ENCODE measurements around the gene LDB3.

LDB3 gene

DNA sequence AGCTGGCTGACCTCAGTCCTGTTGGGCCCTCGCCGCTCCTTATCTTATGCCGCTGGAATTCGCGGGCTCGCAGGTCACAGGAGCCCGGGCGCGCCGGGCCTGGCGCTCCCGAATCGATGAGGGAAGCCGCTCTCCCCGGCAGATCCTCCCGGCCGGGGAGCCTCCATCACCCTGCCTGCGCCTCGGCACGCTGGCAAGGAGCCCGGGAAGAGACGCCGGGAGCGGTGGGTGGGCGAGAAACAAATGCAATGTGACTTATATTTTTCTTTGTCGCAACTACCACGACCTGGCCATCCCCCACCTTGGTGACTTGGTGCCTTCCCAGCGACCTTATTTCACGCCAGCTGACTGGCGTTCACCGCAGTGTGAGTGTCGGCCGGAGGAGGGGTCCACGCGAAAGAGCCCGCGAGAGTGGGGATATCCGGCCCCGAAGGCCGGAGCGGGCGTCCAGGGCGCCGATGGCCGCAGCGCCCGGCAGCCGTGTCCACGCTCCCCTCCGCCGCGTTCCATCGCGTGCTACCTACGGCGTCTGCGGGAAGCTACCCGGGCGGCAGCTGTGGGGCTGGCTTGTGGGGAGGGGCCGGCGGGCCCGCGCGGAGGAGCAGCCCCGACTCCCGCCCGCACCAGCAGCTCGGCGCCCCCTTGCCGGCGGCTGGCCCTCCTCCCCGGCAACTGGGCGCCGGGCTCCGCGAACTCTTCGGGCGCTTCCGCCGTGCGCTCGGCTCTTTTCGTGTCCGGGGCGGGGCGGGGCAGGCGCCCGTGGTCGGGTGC, 87.6 kb downstream of the LDB3 start (continued):
- TF ChIP-seq, protein P1, sequence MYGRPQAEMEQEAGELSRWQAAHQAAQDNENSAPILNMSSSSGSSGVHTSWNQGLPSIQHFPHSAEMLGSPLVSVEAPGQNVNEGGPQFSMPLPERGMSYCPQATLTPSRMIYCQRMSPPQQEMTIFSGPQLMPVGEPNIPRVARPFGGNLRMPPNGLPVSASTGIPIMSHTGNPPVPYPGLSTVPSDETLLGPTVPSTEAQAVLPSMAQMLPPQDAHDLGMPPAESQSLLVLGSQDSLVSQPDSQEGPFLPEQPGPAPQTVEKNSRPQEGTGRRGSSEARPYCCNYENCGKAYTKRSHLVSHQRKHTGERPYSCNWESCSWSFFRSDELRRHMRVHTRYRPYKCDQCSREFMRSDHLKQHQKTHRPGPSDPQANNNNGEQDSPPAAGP (tag by site-specific recombination; IDR thresholded peaks at IDR 0.05): peak; percentile 62; the same call in 1 of the 2 replicates
- TF ChIP-seq ZNF416 (tag by site-specific recombination; IDR thresholded peaks at IDR 0.05): no peak
- no peak for TF ChIP-seq ZNF530 (tag by site-specific recombination; IDR thresholded peaks at IDR 0.05; ENCODE audit: low read depth)
- peak; percentile 20; the same call in 1 of the 2 replicates for TF ChIP-seq ZNF777 (tag by site-specific recombination; IDR thresholded peaks at IDR 0.05; ENCODE audit: borderline replicate concordance)
- 0 out of 2 replicates have a peak, but pooled peaks have one; percentile 19 for TF ChIP-seq ZNF16 (tag by site-specific recombination; IDR thresholded peaks at IDR 0.05; ENCODE audit: low read depth)
- TF ChIP-seq YY2 (tag by site-specific recombination; IDR thresholded peaks at IDR 0.05): peak; percentile 61; the same call in 1 of the 2 replicates
- TF ChIP-seq, protein P2, sequence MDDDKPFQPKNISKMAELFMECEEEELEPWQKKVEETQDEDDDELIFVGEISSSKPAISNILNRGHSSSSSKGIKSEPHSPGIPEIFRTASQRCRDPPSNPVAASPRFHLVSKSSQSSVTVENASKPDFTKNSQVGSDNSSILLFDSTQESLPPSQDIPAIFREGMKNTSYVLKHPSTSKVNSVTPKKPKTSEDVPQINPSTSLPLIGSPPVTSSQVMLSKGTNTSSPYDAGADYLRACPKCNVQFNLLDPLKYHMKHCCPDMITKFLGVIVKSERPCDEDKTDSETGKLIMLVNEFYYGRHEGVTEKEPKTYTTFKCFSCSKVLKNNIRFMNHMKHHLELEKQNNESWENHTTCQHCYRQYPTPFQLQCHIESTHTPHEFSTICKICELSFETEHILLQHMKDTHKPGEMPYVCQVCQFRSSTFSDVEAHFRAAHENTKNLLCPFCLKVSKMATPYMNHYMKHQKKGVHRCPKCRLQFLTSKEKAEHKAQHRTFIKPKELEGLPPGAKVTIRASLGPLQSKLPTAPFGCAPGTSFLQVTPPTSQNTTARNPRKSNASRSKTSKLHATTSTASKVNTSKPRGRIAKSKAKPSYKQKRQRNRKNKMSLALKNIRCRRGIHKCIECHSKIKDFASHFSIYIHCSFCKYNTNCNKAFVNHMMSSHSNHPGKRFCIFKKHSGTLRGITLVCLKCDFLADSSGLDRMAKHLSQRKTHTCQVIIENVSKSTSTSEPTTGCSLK (tag by site-specific recombination; IDR thresholded peaks at IDR 0.05): no peak
- TF ChIP-seq, protein P3, sequence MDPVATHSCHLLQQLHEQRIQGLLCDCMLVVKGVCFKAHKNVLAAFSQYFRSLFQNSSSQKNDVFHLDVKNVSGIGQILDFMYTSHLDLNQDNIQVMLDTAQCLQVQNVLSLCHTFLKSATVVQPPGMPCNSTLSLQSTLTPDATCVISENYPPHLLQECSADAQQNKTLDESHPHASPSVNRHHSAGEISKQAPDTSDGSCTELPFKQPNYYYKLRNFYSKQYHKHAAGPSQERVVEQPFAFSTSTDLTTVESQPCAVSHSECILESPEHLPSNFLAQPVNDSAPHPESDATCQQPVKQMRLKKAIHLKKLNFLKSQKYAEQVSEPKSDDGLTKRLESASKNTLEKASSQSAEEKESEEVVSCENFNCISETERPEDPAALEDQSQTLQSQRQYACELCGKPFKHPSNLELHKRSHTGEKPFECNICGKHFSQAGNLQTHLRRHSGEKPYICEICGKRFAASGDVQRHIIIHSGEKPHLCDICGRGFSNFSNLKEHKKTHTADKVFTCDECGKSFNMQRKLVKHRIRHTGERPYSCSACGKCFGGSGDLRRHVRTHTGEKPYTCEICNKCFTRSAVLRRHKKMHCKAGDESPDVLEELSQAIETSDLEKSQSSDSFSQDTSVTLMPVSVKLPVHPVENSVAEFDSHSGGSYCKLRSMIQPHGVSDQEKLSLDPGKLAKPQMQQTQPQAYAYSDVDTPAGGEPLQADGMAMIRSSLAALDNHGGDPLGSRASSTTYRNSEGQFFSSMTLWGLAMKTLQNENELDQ (tag by site-specific recombination; IDR thresholded peaks at IDR 0.05; ENCODE audit: low read depth): no peak
- peak; percentile 29; the same call in 1 of the 2 replicates for TF ChIP-seq GLIS1 (tag by site-specific recombination; IDR thresholded peaks at IDR 0.05)
- TF ChIP-seq, protein P4, sequence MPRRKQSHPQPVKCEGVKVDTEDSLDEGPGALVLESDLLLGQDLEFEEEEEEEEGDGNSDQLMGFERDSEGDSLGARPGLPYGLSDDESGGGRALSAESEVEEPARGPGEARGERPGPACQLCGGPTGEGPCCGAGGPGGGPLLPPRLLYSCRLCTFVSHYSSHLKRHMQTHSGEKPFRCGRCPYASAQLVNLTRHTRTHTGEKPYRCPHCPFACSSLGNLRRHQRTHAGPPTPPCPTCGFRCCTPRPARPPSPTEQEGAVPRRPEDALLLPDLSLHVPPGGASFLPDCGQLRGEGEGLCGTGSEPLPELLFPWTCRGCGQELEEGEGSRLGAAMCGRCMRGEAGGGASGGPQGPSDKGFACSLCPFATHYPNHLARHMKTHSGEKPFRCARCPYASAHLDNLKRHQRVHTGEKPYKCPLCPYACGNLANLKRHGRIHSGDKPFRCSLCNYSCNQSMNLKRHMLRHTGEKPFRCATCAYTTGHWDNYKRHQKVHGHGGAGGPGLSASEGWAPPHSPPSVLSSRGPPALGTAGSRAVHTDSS (tag by site-specific recombination; IDR thresholded peaks at IDR 0.05): no peak
- TF ChIP-seq, protein P5, sequence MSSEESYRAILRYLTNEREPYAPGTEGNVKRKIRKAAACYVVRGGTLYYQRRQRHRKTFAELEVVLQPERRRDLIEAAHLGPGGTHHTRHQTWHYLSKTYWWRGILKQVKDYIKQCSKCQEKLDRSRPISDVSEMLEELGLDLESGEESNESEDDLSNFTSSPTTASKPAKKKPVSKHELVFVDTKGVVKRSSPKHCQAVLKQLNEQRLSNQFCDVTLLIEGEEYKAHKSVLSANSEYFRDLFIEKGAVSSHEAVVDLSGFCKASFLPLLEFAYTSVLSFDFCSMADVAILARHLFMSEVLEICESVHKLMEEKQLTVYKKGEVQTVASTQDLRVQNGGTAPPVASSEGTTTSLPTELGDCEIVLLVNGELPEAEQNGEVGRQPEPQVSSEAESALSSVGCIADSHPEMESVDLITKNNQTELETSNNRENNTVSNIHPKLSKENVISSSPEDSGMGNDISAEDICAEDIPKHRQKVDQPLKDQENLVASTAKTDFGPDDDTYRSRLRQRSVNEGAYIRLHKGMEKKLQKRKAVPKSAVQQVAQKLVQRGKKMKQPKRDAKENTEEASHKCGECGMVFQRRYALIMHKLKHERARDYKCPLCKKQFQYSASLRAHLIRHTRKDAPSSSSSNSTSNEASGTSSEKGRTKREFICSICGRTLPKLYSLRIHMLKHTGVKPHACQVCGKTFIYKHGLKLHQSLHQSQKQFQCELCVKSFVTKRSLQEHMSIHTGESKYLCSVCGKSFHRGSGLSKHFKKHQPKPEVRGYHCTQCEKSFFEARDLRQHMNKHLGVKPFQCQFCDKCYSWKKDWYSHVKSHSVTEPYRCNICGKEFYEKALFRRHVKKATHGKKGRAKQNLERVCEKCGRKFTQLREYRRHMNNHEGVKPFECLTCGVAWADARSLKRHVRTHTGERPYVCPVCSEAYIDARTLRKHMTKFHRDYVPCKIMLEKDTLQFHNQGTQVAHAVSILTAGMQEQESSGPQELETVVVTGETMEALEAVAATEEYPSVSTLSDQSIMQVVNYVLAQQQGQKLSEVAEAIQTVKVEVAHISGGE (tag by site-specific recombination; conservative IDR thresholded peaks at IDR 0.05; ENCODE audit: low read depth): peak; percentile 23; the same call in 1 of the 2 replicates
- TF ChIP-seq ZNF837 (tag by site-specific recombination; IDR thresholded peaks at IDR 0.05): no peak
- TF ChIP-seq FEZF1 (tag by site-specific recombination; IDR thresholded peaks at IDR 0.05): no peak
- TF ChIP-seq ZBTB21 (tag by site-specific recombination; IDR thresholded peaks at IDR 0.05): no peak
- TF ChIP-seq, protein P6, sequence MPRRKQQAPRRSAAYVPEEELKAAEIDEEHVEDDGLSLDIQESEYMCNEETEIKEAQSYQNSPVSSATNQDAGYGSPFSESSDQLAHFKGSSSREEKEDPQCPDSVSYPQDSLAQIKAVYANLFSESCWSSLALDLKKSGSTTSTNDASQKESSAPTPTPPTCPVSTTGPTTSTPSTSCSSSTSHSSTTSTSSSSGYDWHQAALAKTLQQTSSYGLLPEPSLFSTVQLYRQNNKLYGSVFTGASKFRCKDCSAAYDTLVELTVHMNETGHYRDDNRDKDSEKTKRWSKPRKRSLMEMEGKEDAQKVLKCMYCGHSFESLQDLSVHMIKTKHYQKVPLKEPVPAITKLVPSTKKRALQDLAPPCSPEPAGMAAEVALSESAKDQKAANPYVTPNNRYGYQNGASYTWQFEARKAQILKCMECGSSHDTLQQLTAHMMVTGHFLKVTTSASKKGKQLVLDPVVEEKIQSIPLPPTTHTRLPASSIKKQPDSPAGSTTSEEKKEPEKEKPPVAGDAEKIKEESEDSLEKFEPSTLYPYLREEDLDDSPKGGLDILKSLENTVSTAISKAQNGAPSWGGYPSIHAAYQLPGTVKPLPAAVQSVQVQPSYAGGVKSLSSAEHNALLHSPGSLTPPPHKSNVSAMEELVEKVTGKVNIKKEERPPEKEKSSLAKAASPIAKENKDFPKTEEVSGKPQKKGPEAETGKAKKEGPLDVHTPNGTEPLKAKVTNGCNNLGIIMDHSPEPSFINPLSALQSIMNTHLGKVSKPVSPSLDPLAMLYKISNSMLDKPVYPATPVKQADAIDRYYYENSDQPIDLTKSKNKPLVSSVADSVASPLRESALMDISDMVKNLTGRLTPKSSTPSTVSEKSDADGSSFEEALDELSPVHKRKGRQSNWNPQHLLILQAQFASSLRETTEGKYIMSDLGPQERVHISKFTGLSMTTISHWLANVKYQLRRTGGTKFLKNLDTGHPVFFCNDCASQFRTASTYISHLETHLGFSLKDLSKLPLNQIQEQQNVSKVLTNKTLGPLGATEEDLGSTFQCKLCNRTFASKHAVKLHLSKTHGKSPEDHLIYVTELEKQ (tag by site-specific recombination; IDR thresholded peaks at IDR 0.05; ENCODE audit: borderline replicate concordance): no peak
- TF ChIP-seq, protein P7, sequence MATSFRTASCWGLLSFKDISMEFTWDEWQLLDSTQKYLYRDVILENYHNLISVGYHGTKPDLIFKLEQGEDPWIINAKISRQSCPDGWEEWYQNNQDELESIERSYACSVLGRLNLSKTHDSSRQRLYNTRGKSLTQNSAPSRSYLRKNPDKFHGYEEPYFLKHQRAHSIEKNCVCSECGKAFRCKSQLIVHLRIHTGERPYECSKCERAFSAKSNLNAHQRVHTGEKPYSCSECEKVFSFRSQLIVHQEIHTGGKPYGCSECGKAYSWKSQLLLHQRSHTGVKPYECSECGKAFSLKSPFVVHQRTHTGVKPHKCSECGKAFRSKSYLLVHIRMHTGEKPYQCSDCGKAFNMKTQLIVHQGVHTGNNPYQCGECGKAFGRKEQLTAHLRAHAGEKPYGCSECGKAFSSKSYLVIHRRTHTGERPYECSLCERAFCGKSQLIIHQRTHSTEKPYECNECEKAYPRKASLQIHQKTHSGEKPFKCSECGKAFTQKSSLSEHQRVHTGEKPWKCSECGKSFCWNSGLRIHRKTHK (tag by site-specific recombination; IDR thresholded peaks at IDR 0.05): no peak
- TF ChIP-seq ZNF473 (tag by site-specific recombination; IDR thresholded peaks at IDR 0.05): no peak
- TF ChIP-seq, protein P8, sequence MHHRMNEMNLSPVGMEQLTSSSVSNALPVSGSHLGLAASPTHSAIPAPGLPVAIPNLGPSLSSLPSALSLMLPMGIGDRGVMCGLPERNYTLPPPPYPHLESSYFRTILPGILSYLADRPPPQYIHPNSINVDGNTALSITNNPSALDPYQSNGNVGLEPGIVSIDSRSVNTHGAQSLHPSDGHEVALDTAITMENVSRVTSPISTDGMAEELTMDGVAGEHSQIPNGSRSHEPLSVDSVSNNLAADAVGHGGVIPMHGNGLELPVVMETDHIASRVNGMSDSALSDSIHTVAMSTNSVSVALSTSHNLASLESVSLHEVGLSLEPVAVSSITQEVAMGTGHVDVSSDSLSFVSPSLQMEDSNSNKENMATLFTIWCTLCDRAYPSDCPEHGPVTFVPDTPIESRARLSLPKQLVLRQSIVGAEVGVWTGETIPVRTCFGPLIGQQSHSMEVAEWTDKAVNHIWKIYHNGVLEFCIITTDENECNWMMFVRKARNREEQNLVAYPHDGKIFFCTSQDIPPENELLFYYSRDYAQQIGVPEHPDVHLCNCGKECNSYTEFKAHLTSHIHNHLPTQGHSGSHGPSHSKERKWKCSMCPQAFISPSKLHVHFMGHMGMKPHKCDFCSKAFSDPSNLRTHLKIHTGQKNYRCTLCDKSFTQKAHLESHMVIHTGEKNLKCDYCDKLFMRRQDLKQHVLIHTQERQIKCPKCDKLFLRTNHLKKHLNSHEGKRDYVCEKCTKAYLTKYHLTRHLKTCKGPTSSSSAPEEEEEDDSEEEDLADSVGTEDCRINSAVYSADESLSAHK (tag by site-specific recombination; IDR thresholded peaks at IDR 0.05): no peak; the same call in 1 of the 2 replicates
